Duodenal mucosa (tissue), 2 donors: ENCODE measurements around the gene CHST7.

Experiments used
- H3K27ac ChIP-seq: one replicate; pipeline ENCODE4 v1.7.0; 2013; ENCODE audit warnings: low read depth, low read length
- H3K27me3 ChIP-seq, 2 donors: one replicate each; pipeline ENCODE4 v1.7.0; 2013; ENCODE audit warnings: low read length in 2 of 2, control low read depth in 1 of 2; ENCODE audit not compliant: insufficient read depth in 2 of 2, control insufficient read depth in 1 of 2
- H3K36me3 ChIP-seq, 2 donors: one replicate each; pipeline ENCODE4 v1.7.0; 2013; ENCODE audit warnings: low read length in 2 of 2, control low read depth in 1 of 2; ENCODE audit not compliant: insufficient read depth in 2 of 2, control insufficient read depth in 1 of 2
- H3K4me1 ChIP-seq, 2 donors: one replicate each; pipeline ENCODE4 v1.7.0; 2013; ENCODE audit warnings: low read length in 2 of 2, control low read depth in 1 of 2; ENCODE audit not compliant: insufficient read depth in 2 of 2, control insufficient read depth in 1 of 2
- H3K4me3 ChIP-seq, 2 donors: one replicate each; pipeline ENCODE4 v1.7.0; 2013; ENCODE audit warnings: low read length in 2 of 2, low read depth in 1 of 2
- H3K9ac ChIP-seq, 2 donors: one replicate each; pipeline ENCODE4 v1.7.0; 2013; ENCODE audit warnings: low read length in 2 of 2, low read depth in 1 of 2
- H3K9me3 ChIP-seq, 2 donors: one replicate each; pipeline ENCODE4 v1.7.0; 2013; ENCODE audit warnings: low read length in 2 of 2, control low read depth in 1 of 2; ENCODE audit not compliant: control insufficient read depth in 1 of 2

CHST7 gene

GRCh38 chrX:46642145-46642544 is 68.6 kb downstream of the CHST7 start:
- H3K27me3 ChIP-seq = no peaks in the 10 kb centered on the region
- H3K4me1 ChIP-seq = no peaks in the 10 kb centered on the region
- H3K4me3 ChIP-seq = no peak overlapping the region
- no peaks in the 10 kb centered on the region for H3K36me3 ChIP-seq
- H3K9ac ChIP-seq = no peak overlapping the region
- H3K27ac ChIP-seq = no peak overlapping the region
- H3K9me3 ChIP-seq = no peaks in the 10 kb centered on the region

- Histone ChIP-seq H3K9ac (no peak overlapping the region), H3K9me3 (no peaks in the 10 kb centered on the region)
Observed at GRCh38 chrX:46643636-46644035, 70.1 kb downstream of the CHST7 start.

GRCh38 chrX:46645614-46646013 is 72.0 kb downstream of the CHST7 start:
- Histone ChIP-seq H3K27ac (no peak overlapping the region), H3K4me3 (no peak overlapping the region), H3K4me1 (no peaks in the 10 kb centered on the region), H3K9me3 (no peaks in the 10 kb centered on the region), H3K27me3 (no peaks in the 10 kb centered on the region), H3K9ac (no peak overlapping the region), H3K36me3 (no peaks in the 10 kb centered on the region)

More at GRCh38 chrX:46643636-46644035, 70.1 kb downstream of the CHST7 start:
- Histone ChIP-seq H3K4me3 (no peak overlapping the region), H3K36me3 (no peaks in the 10 kb centered on the region), H3K4me1 (no peaks in the 10 kb centered on the region), H3K27ac (no peak overlapping the region), H3K27me3 (no peaks in the 10 kb centered on the region)

- H3K27ac ChIP-seq = no peak overlapping the region
- H3K9ac ChIP-seq = no peak overlapping the region
- H3K9me3 ChIP-seq = no peaks in the 10 kb centered on the region
- no peaks in the 10 kb centered on the region for H3K36me3 ChIP-seq
- no peaks in the 10 kb centered on the region for H3K27me3 ChIP-seq
- H3K4me1 ChIP-seq = no peaks in the 10 kb centered on the region
- no peak overlapping the region for H3K4me3 ChIP-seq
Observed at GRCh38 chrX:46647251-46647650, 73.7 kb downstream of the CHST7 start.
